ENCODE measurements around the gene CACNA1C. TPM values are rescaled to one million over a fixed set of nuclear protein-coding genes. Genes with fewer than 3 reads are reported as not detected.

Gene CACNA1C
- total RNA-seq, 4 donors from 2014 or later = 3.8 to 13.6 (median 5.7) TPM

DNA sequence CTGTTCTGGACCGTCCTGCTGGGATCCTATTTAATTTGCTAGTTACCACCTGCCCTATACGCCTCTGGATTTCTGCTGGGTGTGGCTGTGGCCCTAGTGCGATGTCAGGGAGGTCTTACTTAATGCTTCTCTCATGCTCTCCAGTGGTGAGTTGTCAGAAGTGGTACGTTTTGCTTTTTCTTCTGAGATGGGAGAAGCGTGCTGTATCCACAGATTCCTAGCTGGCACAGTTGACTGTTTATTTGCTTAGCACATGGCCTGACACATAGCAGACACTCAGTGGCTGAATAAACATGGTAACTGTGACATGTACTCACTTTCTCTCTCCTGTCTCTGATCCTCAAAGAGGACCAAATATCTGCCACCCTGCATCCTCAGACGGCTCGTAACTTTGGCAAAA is 107.3 kb downstream of the CACNA1C start:
- TF ChIP-seq, protein P1, sequence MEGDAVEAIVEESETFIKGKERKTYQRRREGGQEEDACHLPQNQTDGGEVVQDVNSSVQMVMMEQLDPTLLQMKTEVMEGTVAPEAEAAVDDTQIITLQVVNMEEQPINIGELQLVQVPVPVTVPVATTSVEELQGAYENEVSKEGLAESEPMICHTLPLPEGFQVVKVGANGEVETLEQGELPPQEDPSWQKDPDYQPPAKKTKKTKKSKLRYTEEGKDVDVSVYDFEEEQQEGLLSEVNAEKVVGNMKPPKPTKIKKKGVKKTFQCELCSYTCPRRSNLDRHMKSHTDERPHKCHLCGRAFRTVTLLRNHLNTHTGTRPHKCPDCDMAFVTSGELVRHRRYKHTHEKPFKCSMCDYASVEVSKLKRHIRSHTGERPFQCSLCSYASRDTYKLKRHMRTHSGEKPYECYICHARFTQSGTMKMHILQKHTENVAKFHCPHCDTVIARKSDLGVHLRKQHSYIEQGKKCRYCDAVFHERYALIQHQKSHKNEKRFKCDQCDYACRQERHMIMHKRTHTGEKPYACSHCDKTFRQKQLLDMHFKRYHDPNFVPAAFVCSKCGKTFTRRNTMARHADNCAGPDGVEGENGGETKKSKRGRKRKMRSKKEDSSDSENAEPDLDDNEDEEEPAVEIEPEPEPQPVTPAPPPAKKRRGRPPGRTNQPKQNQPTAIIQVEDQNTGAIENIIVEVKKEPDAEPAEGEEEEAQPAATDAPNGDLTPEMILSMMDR (IDR thresholded peaks at IDR 0.05) = no peak
- DNase-seq (ENCODE audit: low spot score) (no peak), ATAC-seq (ENCODE audit: low FRiP score) (no peak)

DNA sequence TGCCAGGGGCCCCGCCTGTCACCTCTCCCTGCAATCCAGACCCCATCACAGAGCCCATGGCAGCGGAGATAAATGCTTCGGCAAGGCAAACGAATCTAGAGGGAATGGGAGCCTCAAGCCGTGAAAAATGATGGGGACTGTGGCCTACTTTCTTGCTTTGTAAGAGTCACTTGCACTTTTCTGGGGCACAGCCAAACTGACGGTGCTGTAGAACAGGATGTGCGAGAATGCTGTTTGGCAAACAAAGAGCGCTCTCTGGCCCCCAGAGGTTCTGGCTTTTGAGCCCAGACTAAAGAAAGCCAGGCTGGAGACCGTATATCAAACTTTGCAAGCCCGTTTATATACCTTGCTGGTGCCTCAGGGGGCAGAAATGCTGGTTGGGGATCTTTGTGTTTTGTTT is 108.7 kb downstream of the CACNA1C start:
- DNase-seq (ENCODE audit: low spot score) (no peak), ATAC-seq (ENCODE audit: low FRiP score) (no peak)
- TF ChIP-seq, protein P1 (IDR thresholded peaks at IDR 0.05) = no peak

DNA sequence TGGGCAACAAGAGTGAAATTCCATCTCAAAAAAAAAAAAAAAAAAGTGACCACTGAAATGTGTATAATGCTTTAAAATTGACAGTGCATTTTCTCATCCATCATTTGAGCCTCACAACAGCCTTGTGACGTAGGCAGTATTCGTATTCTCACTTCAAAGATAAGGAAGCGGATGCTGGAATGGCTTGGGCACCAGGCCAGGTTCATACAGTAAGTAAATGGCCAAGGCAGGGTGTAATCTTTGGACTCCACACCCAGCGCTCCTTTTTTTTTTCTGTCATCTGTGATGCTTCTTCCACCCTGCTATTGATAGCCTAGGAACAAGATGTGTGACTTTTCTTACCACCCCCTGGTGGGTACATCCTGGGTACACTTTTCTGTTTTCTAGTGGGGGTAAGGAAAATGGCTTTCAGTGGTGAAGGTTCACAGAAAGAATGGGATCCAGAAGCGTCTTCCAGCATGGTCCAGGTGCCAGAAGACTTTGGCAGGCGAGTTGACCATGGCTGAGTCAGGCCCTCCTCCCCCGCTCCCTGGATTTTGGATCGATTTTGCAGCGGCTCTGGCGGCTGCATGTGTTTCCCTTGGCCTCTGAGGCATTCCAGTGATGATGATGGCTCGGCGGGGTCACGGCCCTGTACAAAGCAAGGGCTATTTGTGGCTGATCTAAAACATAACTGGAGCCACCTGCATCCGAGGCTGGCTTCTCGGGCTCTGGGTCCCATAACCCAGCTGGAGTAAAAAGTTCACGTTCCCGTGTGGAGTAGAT is 110.6 kb downstream of the CACNA1C start:
- DNase-seq (ENCODE audit: low spot score) = peak; percentile 55
- ATAC-seq (ENCODE audit: low FRiP score) = peak; percentile 74
- TF ChIP-seq, protein P1 (IDR thresholded peaks at IDR 0.05) = no peak

DNA sequence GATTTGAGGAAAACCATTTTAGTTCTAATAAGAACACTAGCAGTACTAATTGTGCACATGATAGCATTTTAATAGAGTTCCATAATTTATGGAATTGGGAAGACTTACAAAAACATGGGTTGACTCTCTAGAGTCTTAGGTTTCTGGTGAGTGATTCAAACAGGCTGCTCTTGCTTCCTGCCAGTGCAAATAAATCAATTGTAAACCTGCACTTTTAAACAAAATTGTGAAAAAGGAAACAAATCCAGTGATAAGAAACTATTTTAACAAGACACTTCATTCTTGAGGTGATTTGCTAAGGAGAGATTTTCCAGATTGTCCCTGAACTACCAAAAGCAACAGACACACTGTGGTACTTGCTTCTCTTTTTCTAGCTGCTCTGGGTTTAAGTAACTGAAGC is 112.2 kb downstream of the CACNA1C start:
- TF ChIP-seq, protein P1 (IDR thresholded peaks at IDR 0.05) = no peak
- ATAC-seq (ENCODE audit: low FRiP score) (no peak), DNase-seq (ENCODE audit: low spot score) (no peak)

DNA sequence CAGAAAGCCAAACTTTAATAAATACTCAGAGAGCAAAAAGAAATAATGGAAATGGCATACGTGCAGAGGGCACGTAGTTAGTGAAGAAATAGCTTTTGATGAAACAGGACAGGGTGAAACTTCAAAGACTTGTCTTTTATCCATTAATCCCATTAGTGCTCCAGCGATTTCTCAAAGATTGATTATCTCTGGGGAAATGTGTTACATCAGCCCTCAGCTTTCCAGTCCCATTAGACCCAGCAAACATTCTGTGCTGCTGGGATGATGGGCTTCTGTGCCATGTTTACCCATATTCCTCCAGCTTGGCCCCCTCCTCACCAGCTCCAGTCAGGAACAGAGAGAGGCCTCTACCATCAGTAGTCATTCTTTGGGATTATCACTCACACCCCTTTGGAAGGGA is 113.1 kb downstream of the CACNA1C start:
- DNase-seq (ENCODE audit: low spot score) = no peak
- no peak for ATAC-seq (ENCODE audit: low FRiP score)
- TF ChIP-seq, protein P1 (IDR thresholded peaks at IDR 0.05) = no peak

DNA sequence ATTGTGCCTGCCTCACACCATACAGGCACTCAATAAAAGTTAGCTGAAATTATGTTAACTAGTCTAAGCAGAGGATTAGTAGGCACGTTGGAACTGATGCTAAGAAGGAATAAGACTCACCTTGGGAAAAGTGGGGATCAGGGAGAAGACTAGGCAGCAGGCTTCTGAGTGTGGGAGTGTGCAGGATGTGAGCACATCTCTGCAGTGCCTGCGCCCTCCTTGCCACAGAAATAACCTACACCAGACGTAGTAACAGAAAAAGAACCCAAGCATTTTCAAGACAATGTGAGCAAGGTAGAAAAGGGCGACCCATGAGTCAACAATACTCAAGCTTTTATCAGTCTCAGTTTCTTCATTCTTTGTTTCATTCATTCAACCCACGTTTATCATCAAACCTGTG is 113.9 kb downstream of the CACNA1C start:
- TF ChIP-seq, protein P1 (IDR thresholded peaks at IDR 0.05) = no peak
- ATAC-seq (ENCODE audit: low FRiP score) = no peak
- no peak for DNase-seq (ENCODE audit: low spot score)

DNA sequence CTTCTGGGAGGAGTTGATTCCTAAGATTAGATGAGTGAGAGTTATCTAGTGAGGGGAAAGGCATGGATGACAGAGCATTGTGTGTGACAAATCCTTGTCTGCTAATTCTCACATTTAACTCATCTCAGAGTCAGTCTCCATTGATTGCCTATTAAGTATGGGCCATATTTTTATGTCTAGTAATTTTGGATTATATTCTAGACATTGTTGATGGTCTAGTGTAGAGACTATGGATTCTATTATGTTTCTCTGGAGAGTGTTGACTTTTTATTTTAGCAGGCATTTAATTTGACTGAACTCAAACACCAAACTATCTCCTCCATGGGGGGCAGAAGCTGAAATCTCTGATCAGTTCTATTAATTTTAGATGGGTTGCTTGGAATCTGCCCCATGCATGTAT is 114.4 kb downstream of the CACNA1C start:
- no peak for DNase-seq (ENCODE audit: low spot score)
- no peak for ATAC-seq (ENCODE audit: low FRiP score)
- TF ChIP-seq, protein P1 (IDR thresholded peaks at IDR 0.05) = no peak
